IMR-90 (cell line): ENCODE measurements around the gene CDHR1. TPM values are rescaled to one million over a fixed set of nuclear protein-coding genes. Genes with fewer than 3 reads are reported as not detected.

ENCODE experiments used
- ATAC-seq: fragments of 200-7000 bp; cut with Tn5 transposase; 2 replicates; pipeline ENCODE4 v1.9.1; 2020; ENCODE audit warnings: low read depth, mild to moderate bottlenecking, moderate library complexity
- BruUV-seq: library from RNA; stranded (reverse); fragments of 400-500 nt; replicated peaks from 2 replicates; lab custom pipeline; 2021; lab: Mats Ljungman, UMichigan
- CTCF ChIA-PET: fragments of 300-600 bp; formaldehyde crosslinking; extraction: SDS; loops from one replicate; lab custom pipeline; 2021; ENCODE audit warnings: antibody characterized with exemption; lab: Yijun Ruan, JAX
- POLR2A ChIA-PET: fragments of 300-600 bp; sonication (Branson Sonifier 250); formaldehyde crosslinking; loops from one replicate; lab custom pipeline; 2022; ENCODE audit warnings: antibody characterized with exemption; ENCODE audit not compliant: unreplicated experiment; lab: Charles Lee
- DNase-seq: peaks from one replicate; pipeline ENCODE4 v3.0.0; 2013
- H2AFZ ChIP-seq: replicated peaks from 2 replicates; pipeline ENCODE3; 2013; ENCODE audit warnings: low read length, mild to moderate bottlenecking; ENCODE audit not compliant: poor library complexity
- H2AK5ac ChIP-seq: 2 replicates; pipeline ENCODE4 v1.6.1; 2013; ENCODE audit warnings: low read depth, low read length, inconsistent platforms
- H2AK9ac ChIP-seq: replicated peaks from 2 replicates; pipeline ENCODE3; 2013; ENCODE audit warnings: mild to moderate bottlenecking, low read depth, low read length, moderate library complexity; ENCODE audit not compliant: poor library complexity
- H2BK120ac ChIP-seq: 2 replicates; pipeline ENCODE4 v1.6.1; 2013; ENCODE audit warnings: low read depth, low read length, inconsistent platforms
- H2BK15ac ChIP-seq: 3 replicates; pipeline ENCODE4 v1.6.1; 2013; ENCODE audit warnings: low read depth, low read length, inconsistent platforms
- H2BK20ac ChIP-seq: 2 replicates; pipeline ENCODE4 v1.6.1; 2013; ENCODE audit warnings: low read depth, mild to moderate bottlenecking, inconsistent platforms, low read length, moderate library complexity
- H2BK5ac ChIP-seq: 2 replicates; pipeline ENCODE4 v1.6.1; 2013; ENCODE audit warnings: mild to moderate bottlenecking, low read depth, low read length, inconsistent platforms; ENCODE audit not compliant: poor library complexity, severe bottlenecking
- H3K14ac ChIP-seq: replicated peaks from 2 replicates; pipeline ENCODE4 v1.6.1; 2013; ENCODE audit warnings: low read depth, low read length, inconsistent platforms
- H3K18ac ChIP-seq: 2 replicates; pipeline ENCODE4 v1.6.1; 2013; ENCODE audit warnings: low read depth, low read length, control low read depth
- H3K23ac ChIP-seq: 2 replicates; pipeline ENCODE4 v1.6.1; 2013; ENCODE audit warnings: low read depth, low read length, inconsistent platforms
- H3K27ac ChIP-seq: 2 replicates; pipeline ENCODE4 v1.5.1; 2013; ENCODE audit warnings: mild to moderate bottlenecking, control low read depth, low read length; ENCODE audit not compliant: insufficient read depth
- H3K27me3 ChIP-seq: 2 replicates; pipeline ENCODE4 v1.6.1; 2013; ENCODE audit warnings: low read length; ENCODE audit not compliant: control insufficient read depth, insufficient read depth
- H3K36me3 ChIP-seq: 2 replicates; pipeline ENCODE4 v1.6.1; 2013; ENCODE audit warnings: low read length, mixed read lengths; ENCODE audit not compliant: control insufficient read depth, insufficient read depth
- H3K4ac ChIP-seq: 2 replicates; pipeline ENCODE4 v1.6.1; 2013; ENCODE audit warnings: low read depth, low read length, inconsistent platforms
- H3K4me1 ChIP-seq: 2 replicates; pipeline ENCODE4 v1.6.1; 2013; ENCODE audit warnings: low read length, mixed read lengths; ENCODE audit not compliant: control insufficient read depth, insufficient read depth
- H3K4me2 ChIP-seq: 2 replicates; pipeline ENCODE4 v1.6.1; 2013; ENCODE audit warnings: low read depth, mild to moderate bottlenecking, control low read depth, low read length, moderate library complexity
- H3K4me3 ChIP-seq: 2 replicates; pipeline ENCODE4 v1.5.1; 2013; ENCODE audit warnings: low read depth, mild to moderate bottlenecking, control low read depth, low read length, moderate library complexity; ENCODE audit not compliant: insufficient read depth
- H3K56ac ChIP-seq: 2 replicates; pipeline ENCODE4 v1.6.1; 2013; ENCODE audit warnings: low read length, inconsistent platforms; ENCODE audit not compliant: insufficient read depth; ENCODE audit errors: extremely low read depth
- H3K79me1 ChIP-seq, 2 experiments: 2 replicates each; pipeline ENCODE4 v1.6.1; 2013; ENCODE audit warnings: low read length in 2 of 2, inconsistent platforms in 1 of 2, low read depth in 1 of 2
- H3K9ac ChIP-seq: 2 replicates; pipeline ENCODE4 v1.6.1; 2013; ENCODE audit warnings: low read depth, low read length, control low read depth
- H3K9me1 ChIP-seq: 2 replicates; pipeline ENCODE4 v1.6.1; 2013; ENCODE audit warnings: low read length, inconsistent platforms; ENCODE audit not compliant: insufficient read depth
- H3K9me3 ChIP-seq: 2 replicates; pipeline ENCODE4 v1.6.1; 2013; ENCODE audit warnings: low read length; ENCODE audit not compliant: control insufficient read depth, insufficient read depth
- H4K20me1 ChIP-seq: 2 replicates; pipeline ENCODE4 v1.6.1; 2013; ENCODE audit warnings: low read length, inconsistent platforms; ENCODE audit not compliant: insufficient read depth
- H4K5ac ChIP-seq: 2 replicates; pipeline ENCODE4 v1.6.1; 2013; ENCODE audit warnings: mild to moderate bottlenecking, low read depth, low read length, control low read depth
- H4K8ac ChIP-seq, 2 experiments: 2 replicates each; pipeline ENCODE4 v1.6.1; 2013; ENCODE audit warnings: low read depth in 2 of 2, low read length in 2 of 2, control low read depth in 1 of 2, inconsistent platforms in 1 of 2
- H4K91ac ChIP-seq: 2 replicates; pipeline ENCODE4 v1.6.1; 2013; ENCODE audit warnings: low read depth, low read length, inconsistent platforms; ENCODE audit not compliant: insufficient read depth
- MXI1 ChIP-seq: IDR thresholded peaks from 2 replicates; pipeline ENCODE4 v1.6.1; 2012; ENCODE audit warnings: low read depth, mild to moderate bottlenecking, low read length, moderate library complexity, borderline replicate concordance
- WGBS, 2 experiments: methylation state at CpG; one replicate each; pipeline versions ENCODE4 v1.1.5 to v1.1.7; 2013; ENCODE audit warnings: missing lambda C conversion rate in 2 of 2; ENCODE audit not compliant: insufficient read length in 1 of 2; ENCODE audit errors: extremely low coverage in 2 of 2; 5-methylcytosine and 5-hydroxymethylcytosine counted together
- dilution Hi-C: fragments of 300-500 bp; cut with HindIII; formaldehyde crosslinking; loops from one replicate; pipeline ENCODE4 v1.14.3; 2018; ENCODE audit warnings: low sequenced_read_pairs; ENCODE audit not compliant: unreplicated experiment
- in situ Hi-C: fragments of 300-500 bp; cut with MboI; formaldehyde crosslinking; loops from 3 replicates; pipeline ENCODE4 v1.14.3; 2019; ENCODE audit warnings: low sequenced_read_pairs, inconsistent platforms, mixed read lengths
- intact Hi-C: fragments of 100-400 bp; cut with micrococcal nuclease; formaldehyde crosslinking; loops from 2 replicates; pipeline ENCODE4 v1.10.0; 2022
- polyA plus RNA-seq, 3 experiments: library from polyadenylated mRNA; depleted of rRNA; stranded (reverse); fragments of >200 nt; gene quantifications; 2 replicates each; pipeline ENCODE4 v1.2.3, GENCODE V29; 2012; ENCODE audit warnings: low replicate concordance in 1 of 3
- total RNA-seq: library from RNA; depleted of rRNA; stranded (reverse); fragments of >200 nt; gene quantifications from 2 replicates; pipeline ENCODE4 v1.2.3, GENCODE V29; 2012
- TF ChIP-seq, protein P1 (sequence below): conservative IDR thresholded peaks from 2 replicates; pipeline ENCODE4 v1.5.1; 2012; ENCODE audit warnings: mild to moderate bottlenecking, low read depth, low read length, improper control_type of control experiment

Gene CDHR1
- total and polyA plus RNA-seq, 2 of the 4 experiments (the other 2 are of a cell fraction) = not detected

DNA sequence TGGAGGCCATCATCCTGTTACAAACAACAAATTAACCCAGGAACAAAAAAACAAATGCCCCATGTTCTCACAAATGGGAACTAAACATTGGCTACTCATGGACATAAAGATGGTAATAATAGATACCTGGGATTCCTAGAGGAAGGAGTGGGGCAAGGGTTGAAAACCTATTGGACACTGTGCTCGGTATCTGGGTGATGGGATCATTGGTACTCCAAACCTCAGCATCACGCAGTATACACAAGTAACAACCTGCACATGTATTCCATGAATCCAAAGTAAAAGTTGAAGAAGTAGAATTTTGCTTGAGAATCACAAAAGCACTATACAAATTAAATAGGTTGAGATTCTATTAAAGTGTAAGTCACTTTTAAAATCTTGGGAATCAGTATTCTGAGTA lies 38.3 kb upstream of the CDHR1 start:
- H3K27me3 ChIP-seq = peaks cover 5% of the 10 kb centered on the region; the same call in 1 of the 2 replicates
- no peak overlapping the region for H3K9ac ChIP-seq
- no peak overlapping the region for H3K27ac ChIP-seq
- no peaks in the 10 kb centered on the region for H3K4me1 ChIP-seq
- no peak overlapping the region for H2BK15ac ChIP-seq
- no peak overlapping the region for H4K8ac ChIP-seq
- no CpG with 5 or more reads among the region's 2 CpGs for WGBS, 2 experiments
- H3K79me1 ChIP-seq = no peaks in the 10 kb centered on the region; a peak in 1 of 4 replicates
- H3K18ac ChIP-seq = no peak overlapping the region
- no peak overlapping the region for H3K4me3 ChIP-seq
- H3K9me3 ChIP-seq = no peaks in the 10 kb centered on the region
- no peak overlapping the region for H3K14ac ChIP-seq
- H3K9me1 ChIP-seq = no peaks in the 10 kb centered on the region
- ATAC-seq (no peak), DNase-seq (no peak)
- H3K23ac ChIP-seq = no peak overlapping the region
- no TSS peak for BruUV-seq
- no peak overlapping the region for H3K4ac ChIP-seq
- H2AFZ ChIP-seq = no peak overlapping the region
- no peaks in the 10 kb centered on the region for H4K20me1 ChIP-seq
- H2BK5ac ChIP-seq = no peak overlapping the region
- dilution Hi-C loops (no loop called here), in situ Hi-C loops (no loop called here), intact Hi-C loops (no loop called here)
- ChIA-PET POLR2A (no interaction called here), CTCF (no interaction called here)
- no peak overlapping the region for H2BK120ac ChIP-seq
- no peak for TF ChIP-seq MXI1
- TF ChIP-seq, protein P1, sequence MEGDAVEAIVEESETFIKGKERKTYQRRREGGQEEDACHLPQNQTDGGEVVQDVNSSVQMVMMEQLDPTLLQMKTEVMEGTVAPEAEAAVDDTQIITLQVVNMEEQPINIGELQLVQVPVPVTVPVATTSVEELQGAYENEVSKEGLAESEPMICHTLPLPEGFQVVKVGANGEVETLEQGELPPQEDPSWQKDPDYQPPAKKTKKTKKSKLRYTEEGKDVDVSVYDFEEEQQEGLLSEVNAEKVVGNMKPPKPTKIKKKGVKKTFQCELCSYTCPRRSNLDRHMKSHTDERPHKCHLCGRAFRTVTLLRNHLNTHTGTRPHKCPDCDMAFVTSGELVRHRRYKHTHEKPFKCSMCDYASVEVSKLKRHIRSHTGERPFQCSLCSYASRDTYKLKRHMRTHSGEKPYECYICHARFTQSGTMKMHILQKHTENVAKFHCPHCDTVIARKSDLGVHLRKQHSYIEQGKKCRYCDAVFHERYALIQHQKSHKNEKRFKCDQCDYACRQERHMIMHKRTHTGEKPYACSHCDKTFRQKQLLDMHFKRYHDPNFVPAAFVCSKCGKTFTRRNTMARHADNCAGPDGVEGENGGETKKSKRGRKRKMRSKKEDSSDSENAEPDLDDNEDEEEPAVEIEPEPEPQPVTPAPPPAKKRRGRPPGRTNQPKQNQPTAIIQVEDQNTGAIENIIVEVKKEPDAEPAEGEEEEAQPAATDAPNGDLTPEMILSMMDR = no peak
- H3K4me2 ChIP-seq = no peak overlapping the region
- H4K91ac ChIP-seq = no peak overlapping the region
- no peak overlapping the region for H3K56ac ChIP-seq
- H2BK20ac ChIP-seq = no peak overlapping the region
- H3K36me3 ChIP-seq = peaks cover 5% of the 10 kb centered on the region
- H2AK5ac ChIP-seq = no peak overlapping the region
- no peak overlapping the region for H4K5ac ChIP-seq
- H2AK9ac ChIP-seq = no peak overlapping the region
